ENCODE results near the gene FBXL20. TPM values are rescaled to one million over a fixed set of nuclear protein-coding genes. Genes with fewer than 3 reads are reported as not detected.

Gene FBXL20
- polyA plus RNA-seq, 1 donor, result 8.8 TPM

- peaks cover 56% of the 10 kb centered on the region for H3K36me3 ChIP-seq (ENCODE audit: control insufficient read depth, insufficient read depth, low read length)
- H3K27ac ChIP-seq (ENCODE audit: low read length), result no peak overlapping the region
- no peaks in the 10 kb centered on the region for H3K27me3 ChIP-seq (ENCODE audit: control insufficient read depth, insufficient read depth, low read length)
- H3K4me3 ChIP-seq (ENCODE audit: low read length), result no peak overlapping the region
- peaks cover 16% of the 10 kb centered on the region for H3K4me1 ChIP-seq (ENCODE audit: control insufficient read depth, insufficient read depth, low read length)
- DNase-seq, result no peak
- H3K9me3 ChIP-seq (ENCODE audit: control insufficient read depth, low read depth, low read length), result no peaks in the 10 kb centered on the region
- no CpG with 5 or more reads among the region's 2 CpGs for WGBS (ENCODE audit: insufficient coverage, low lambda C conversion rate)
Measured at GRCh38 chr17:39408360-39408759, 6.9 kb upstream of the FBXL20 start.

GRCh38 chr17:39406951-39407350, 5.5 kb upstream of the FBXL20 start:
- Histone ChIP-seq H3K36me3 (ENCODE audit: control insufficient read depth, insufficient read depth, low read length) (peaks cover 51% of the 10 kb centered on the region), H3K27me3 (ENCODE audit: control insufficient read depth, insufficient read depth, low read length) (no peaks in the 10 kb centered on the region), H3K9me3 (ENCODE audit: control insufficient read depth, low read depth, low read length) (no peaks in the 10 kb centered on the region), H3K4me1 (ENCODE audit: control insufficient read depth, insufficient read depth, low read length) (peaks cover 21% of the 10 kb centered on the region), H3K27ac (ENCODE audit: low read length) (no peak overlapping the region), H3K4me3 (ENCODE audit: low read length) (no peak overlapping the region)
- WGBS (ENCODE audit: insufficient coverage, low lambda C conversion rate), result no CpG with 5 or more reads among the region's 1 CpG
- DNase-seq, result peak in 1 of 2 donors; percentile 13

GRCh38 chr17:39405436-39405835, 4.0 kb upstream of the FBXL20 start:
- 0% methylated on average over 1 of the region's 1 CpG for WGBS (ENCODE audit: insufficient coverage, low lambda C conversion rate)
- Histone ChIP-seq H3K4me3 (ENCODE audit: low read length) (no peak overlapping the region), H3K9me3 (ENCODE audit: control insufficient read depth, low read depth, low read length) (no peaks in the 10 kb centered on the region), H3K27me3 (ENCODE audit: control insufficient read depth, insufficient read depth, low read length) (no peaks in the 10 kb centered on the region), H3K4me1 (ENCODE audit: control insufficient read depth, insufficient read depth, low read length) (peaks cover 21% of the 10 kb centered on the region), H3K36me3 (ENCODE audit: control insufficient read depth, insufficient read depth, low read length) (peaks cover 40% of the 10 kb centered on the region), H3K27ac (ENCODE audit: low read length) (peak overlapping the region; percentile 76)
- peak; percentile 61 to 74 for DNase-seq

- Histone ChIP-seq H3K27ac (ENCODE audit: low read length) (peak overlapping the region; percentile 76), H3K36me3 (ENCODE audit: control insufficient read depth, insufficient read depth, low read length) (peaks cover 33% of the 10 kb centered on the region), H3K9me3 (ENCODE audit: control insufficient read depth, low read depth, low read length) (no peaks in the 10 kb centered on the region), H3K27me3 (ENCODE audit: control insufficient read depth, insufficient read depth, low read length) (no peaks in the 10 kb centered on the region), H3K4me3 (ENCODE audit: low read length) (no peak overlapping the region), H3K4me1 (ENCODE audit: control insufficient read depth, insufficient read depth, low read length) (peaks cover 25% of the 10 kb centered on the region)
- no peak for DNase-seq
- WGBS (ENCODE audit: insufficient coverage, low lambda C conversion rate), result no CpG with 5 or more reads among the region's 6 CpGs
Measured at GRCh38 chr17:39404542-39405378, 3.3 kb upstream of the FBXL20 start.

- WGBS (ENCODE audit: insufficient coverage, low lambda C conversion rate), result 100% methylated on average over 2 of the region's 22 CpGs
- Histone ChIP-seq H3K4me3 (ENCODE audit: low read length) (no peak overlapping the region), H3K36me3 (ENCODE audit: control insufficient read depth, insufficient read depth, low read length) (peaks cover 16% of the 10 kb centered on the region), H3K27me3 (ENCODE audit: control insufficient read depth, insufficient read depth, low read length) (no peaks in the 10 kb centered on the region), H3K27ac (ENCODE audit: low read length) (no peak overlapping the region), H3K9me3 (ENCODE audit: control insufficient read depth, low read depth, low read length) (no peaks in the 10 kb centered on the region), H3K4me1 (ENCODE audit: control insufficient read depth, insufficient read depth, low read length) (peaks cover 26% of the 10 kb centered on the region)
- DNase-seq, result no peak
Measured at GRCh38 chr17:39402890-39403605, 1.6 kb upstream of the FBXL20 start.

GRCh38 chr17:39402244-39402889, 941 bp upstream of the FBXL20 start:
- DNase-seq, result peak; percentile 92 to 93
- no CpG with 5 or more reads among the region's 53 CpGs for WGBS (ENCODE audit: insufficient coverage, low lambda C conversion rate)
- Histone ChIP-seq H3K36me3 (ENCODE audit: control insufficient read depth, insufficient read depth, low read length) (peaks cover 9% of the 10 kb centered on the region), H3K4me3 (ENCODE audit: low read length) (peak overlapping the region; percentile 97), H3K27me3 (ENCODE audit: control insufficient read depth, insufficient read depth, low read length) (no peaks in the 10 kb centered on the region), H3K9me3 (ENCODE audit: control insufficient read depth, low read depth, low read length) (no peaks in the 10 kb centered on the region), H3K27ac (ENCODE audit: low read length) (peak overlapping the region; percentile 92), H3K4me1 (ENCODE audit: control insufficient read depth, insufficient read depth, low read length) (peaks cover 26% of the 10 kb centered on the region)

GRCh38 chr17:39400547-39401411, 647 bp downstream of the FBXL20 start:
- peak overlapping the region; percentile 82 for H3K27ac ChIP-seq (ENCODE audit: low read length)
- H3K36me3 ChIP-seq (ENCODE audit: control insufficient read depth, insufficient read depth, low read length), result no peaks in the 10 kb centered on the region
- H3K4me1 ChIP-seq (ENCODE audit: control insufficient read depth, insufficient read depth, low read length), result peaks cover 19% of the 10 kb centered on the region
- no CpG with 5 or more reads among the region's 46 CpGs for WGBS (ENCODE audit: insufficient coverage, low lambda C conversion rate)
- DNase-seq, result peak in 1 of 2 donors; percentile 32
- no peaks in the 10 kb centered on the region for H3K27me3 ChIP-seq (ENCODE audit: control insufficient read depth, insufficient read depth, low read length)
- no peaks in the 10 kb centered on the region for H3K9me3 ChIP-seq (ENCODE audit: control insufficient read depth, low read depth, low read length)
- peak overlapping the region; percentile 97 for H3K4me3 ChIP-seq (ENCODE audit: low read length)

GRCh38 chr17:39399791-39400190, 1.6 kb downstream of the FBXL20 start:
- Histone ChIP-seq H3K27me3 (ENCODE audit: control insufficient read depth, insufficient read depth, low read length) (no peaks in the 10 kb centered on the region), H3K27ac (ENCODE audit: low read length) (no peak overlapping the region), H3K4me3 (ENCODE audit: low read length) (peak overlapping the region; percentile 97), H3K36me3 (ENCODE audit: control insufficient read depth, insufficient read depth, low read length) (no peaks in the 10 kb centered on the region), H3K9me3 (ENCODE audit: control insufficient read depth, low read depth, low read length) (no peaks in the 10 kb centered on the region), H3K4me1 (ENCODE audit: control insufficient read depth, insufficient read depth, low read length) (peaks cover 12% of the 10 kb centered on the region)
- no peak for DNase-seq
- WGBS (ENCODE audit: insufficient coverage, low lambda C conversion rate), result 50% methylated on average over 1 of the region's 4 CpGs

GRCh38 chr17:39393736-39394135, 7.7 kb downstream of the FBXL20 start:
- Histone ChIP-seq H3K4me1 (ENCODE audit: control insufficient read depth, insufficient read depth, low read length) (peaks cover 2% of the 10 kb centered on the region), H3K27ac (ENCODE audit: low read length) (no peak overlapping the region), H3K9me3 (ENCODE audit: control insufficient read depth, low read depth, low read length) (no peaks in the 10 kb centered on the region), H3K27me3 (ENCODE audit: control insufficient read depth, insufficient read depth, low read length) (no peaks in the 10 kb centered on the region), H3K4me3 (ENCODE audit: low read length) (no peak overlapping the region), H3K36me3 (ENCODE audit: control insufficient read depth, insufficient read depth, low read length) (no peaks in the 10 kb centered on the region)
- WGBS (ENCODE audit: insufficient coverage, low lambda C conversion rate), result 100% methylated on average over 1 of the region's 2 CpGs
- no peak for DNase-seq
